Activated CD4-positive, alpha-beta T cell treated with anti-CD3 and anti-CD28 coated beads, Interleukin-10, Interleukin-2, amounts not matched to agents 100 ng/mL and 50 ng/mL, durations not matched to agents 16 hours and 8 hours (primary cell): ENCODE results near the gene PTGS2.
A peak's percentile ranks its signal among the peaks of the same experiment; 100 is the strongest.

Source experiments
- DNase-seq: peaks from one replicate; pipeline ENCODE4 v3.0.0-alpha.2; 2020

The PTGS2 gene

DNA sequence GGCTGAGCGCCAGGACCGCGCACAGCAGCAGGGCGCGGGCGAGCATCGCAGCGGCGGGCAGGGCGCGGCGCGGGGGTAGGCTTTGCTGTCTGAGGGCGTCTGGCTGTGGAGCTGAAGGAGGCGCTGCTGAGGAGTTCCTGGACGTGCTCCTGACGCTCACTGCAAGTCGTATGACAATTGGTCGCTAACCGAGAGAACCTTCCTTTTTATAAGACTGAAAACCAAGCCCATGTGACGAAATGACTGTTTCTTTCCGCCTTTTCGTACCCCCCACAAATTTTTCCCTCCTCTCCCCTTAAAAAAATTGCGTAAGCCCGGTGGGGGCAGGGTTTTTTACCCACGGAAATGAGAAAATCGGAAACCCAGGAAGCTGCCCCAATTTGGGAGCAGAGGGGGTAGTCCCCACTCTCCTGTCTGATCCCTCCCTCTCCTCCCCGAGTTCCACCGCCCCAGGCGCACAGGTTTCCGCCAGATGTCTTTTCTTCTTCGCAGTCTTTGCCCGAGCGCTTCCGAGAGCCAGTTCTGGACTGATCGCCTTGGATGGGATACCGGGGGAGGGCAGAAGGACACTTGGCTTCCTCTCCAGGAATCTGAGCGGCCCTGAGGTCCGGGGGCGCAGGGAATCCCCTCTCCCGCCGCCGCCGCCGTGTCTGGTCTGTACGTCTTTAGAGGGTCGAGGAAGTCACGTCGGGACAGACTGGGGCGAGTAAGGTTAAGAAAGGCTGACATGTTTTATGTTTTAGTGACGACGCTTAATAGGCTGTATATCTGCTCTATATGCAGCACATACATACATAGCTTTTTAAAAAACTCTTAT, at the start of gene PTGS2:
Gene PTGS2, minus strand, starts transcription at position 179 of the 817 bp plus-strand sequence. Its CDS starts 133 bp downstream, at position 46.
- peak; percentile 68 for DNase-seq

DNA sequence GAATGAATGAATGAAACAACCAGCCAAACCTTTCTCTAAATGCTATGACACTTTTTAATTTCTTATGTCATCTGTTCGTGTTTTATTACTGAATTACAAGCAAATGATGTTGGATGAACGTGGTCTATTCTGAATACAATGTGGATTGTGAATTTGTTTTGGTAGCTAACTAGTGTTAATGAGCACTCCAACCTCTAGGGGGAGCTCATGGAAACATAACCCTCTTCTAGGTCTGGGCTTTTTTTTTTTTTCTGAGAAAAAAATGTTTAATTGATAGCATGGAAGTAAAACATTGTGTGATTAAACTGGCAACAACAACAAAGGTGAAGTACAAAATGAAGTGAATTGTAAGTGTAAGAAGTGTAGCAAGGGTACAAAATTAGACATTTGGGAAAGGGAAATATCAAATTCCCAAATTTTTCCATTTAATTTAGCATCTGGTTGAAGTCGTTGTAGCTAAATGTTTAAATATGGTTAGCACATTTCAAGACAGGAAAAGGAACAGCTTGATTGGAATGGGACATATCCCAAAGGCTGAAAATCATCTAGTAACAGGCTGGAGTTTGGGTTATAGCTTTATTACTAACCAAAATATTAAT, 42.6 kb upstream of the PTGS2 start:
- peak; percentile 63 for DNase-seq

DNA sequence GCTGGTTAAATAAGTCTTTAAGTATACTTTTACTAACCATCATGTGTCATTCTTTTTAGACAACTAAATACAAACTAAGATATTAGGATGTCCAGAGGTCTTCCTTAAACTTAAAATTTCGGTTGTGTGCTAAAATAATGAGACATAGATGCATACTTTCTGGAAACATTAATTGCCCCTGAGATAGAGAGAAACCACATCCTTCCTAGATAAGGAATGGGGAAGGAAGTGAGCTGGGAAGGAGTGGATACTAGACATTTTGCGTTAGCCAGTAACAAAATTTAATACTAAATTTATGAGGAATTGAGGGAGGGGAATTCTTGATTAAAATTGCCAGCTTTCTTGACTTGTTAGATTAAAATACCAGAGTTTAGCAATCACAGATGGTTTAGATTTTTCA, 37.1 kb upstream of the PTGS2 start:
- DNase-seq = no peak

DNA sequence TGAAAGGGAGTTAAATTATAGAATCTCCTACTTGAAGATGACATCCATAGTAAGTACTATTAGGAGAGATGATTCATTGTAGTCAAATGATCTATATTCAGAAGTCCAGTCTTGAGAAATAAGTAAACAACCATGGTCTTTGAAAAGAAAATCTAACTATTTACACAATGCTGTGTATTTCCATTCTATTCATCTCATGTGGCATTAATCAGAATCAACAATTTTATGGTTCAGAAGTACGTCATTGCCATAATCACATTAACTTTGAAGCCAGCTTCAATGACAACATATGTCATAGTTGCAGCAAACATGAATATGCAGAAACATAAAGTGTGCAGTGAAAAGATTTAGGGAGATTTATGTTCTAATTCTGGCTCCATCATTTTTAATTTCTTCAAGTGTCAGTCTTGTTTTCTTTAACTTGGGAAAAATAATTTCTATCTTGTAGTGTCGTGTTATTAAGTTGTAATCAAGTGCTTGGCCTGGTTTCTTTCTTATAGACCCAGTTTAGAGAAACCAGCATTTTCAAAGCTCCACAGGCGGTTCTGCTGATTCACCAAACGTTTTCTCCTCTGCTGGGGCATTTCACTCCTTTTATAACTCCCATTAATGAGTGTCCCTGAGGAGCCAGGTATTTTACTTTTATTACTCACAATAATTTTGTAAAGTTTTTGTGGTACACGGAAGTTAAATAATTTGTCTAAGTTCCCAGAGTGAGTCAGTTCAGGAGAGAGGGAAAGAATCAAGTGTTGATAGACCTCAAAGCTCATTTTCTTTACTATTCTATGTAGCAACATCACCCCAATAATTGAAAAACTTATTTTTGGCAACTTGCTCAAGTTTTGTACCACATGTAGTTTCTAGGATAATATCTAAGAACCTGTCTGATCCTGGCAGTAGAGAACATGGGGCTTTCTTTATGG, 35.9 kb upstream of the PTGS2 start:
- DNase-seq = no peak

DNA sequence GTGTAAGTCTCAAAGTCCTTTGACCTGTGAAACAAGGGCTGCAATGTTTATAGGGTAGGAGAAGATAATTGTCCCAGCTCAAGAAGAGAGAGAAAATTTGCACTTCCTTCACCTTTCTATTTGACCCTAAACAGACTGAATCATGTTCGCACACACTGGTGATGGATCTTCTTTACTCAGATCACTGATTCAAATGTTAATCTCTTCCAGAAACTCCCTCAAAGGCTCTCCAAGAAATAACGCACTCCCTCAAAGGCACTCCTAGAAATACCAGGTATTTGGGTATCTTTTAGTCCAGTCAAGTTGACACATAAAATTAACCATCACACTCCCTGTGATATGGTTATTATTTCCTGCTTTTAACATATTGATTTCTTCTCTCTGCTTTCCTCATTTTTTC, 30.5 kb upstream of the PTGS2 start:
- no peak for DNase-seq

DNA sequence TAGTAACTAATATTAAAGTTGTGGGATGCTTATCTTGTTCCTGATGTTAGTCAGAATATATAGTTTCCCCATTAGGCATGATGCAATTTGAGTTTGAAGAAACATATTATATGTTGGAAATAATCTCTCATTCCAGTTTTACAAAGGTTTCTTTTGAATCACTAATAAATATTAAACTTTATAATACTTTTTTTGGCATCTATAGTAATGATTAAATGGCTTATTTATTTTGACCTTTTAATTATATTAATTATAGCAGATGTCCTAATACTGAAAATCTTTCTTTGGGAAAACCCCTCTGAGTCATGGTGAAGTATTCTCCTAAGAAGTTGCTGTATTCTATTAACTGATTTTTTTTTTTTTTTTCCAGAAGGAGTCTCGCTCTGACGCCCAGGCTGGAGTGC, 28.5 kb upstream of the PTGS2 start:
- DNase-seq = no peak

DNA sequence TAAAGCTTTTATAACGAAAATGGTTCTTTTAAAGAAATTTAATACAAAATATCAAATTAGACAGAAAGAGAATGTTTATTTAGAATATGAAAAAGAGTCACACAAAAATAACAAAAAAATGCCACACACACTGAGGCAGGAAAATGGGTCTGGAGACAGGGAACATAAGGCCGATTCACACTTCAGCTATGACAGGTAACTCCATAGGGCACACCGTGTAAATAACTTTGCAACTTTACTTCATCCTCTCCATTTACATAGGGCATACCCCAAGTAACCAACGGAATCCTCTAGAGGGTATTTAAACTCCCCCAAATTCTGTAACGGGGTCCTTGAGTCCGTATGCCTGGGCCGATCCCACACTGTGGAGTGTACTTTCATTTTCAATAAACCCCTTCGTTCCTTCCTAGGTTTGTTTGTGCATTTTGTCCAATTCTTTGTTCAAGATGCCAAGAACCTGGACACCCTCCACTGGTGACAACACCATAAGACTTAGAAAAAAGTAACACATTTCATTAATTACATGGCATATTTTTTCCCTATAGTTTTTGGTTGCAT, 23.1 kb upstream of the PTGS2 start:
- no peak for DNase-seq

DNA sequence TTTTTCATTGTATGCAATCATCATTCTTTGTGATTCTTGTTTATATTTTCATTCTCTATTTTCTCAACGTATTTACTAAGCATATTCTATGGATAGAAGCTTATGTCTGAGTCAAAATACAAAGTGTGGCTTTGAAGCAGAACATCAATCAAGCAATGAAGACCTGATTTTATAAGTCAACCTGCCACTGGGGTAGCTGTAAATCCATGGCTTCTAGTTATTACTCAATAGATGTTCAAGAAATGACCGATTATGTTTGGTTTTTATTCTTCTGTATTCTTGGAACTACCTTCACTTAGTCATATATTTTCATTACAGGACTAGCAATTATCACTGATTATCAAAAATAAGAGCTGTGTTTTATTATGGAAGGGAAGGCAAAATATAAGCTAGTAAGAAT, 20.5 kb upstream of the PTGS2 start:
- peak; percentile 65 for DNase-seq

DNA sequence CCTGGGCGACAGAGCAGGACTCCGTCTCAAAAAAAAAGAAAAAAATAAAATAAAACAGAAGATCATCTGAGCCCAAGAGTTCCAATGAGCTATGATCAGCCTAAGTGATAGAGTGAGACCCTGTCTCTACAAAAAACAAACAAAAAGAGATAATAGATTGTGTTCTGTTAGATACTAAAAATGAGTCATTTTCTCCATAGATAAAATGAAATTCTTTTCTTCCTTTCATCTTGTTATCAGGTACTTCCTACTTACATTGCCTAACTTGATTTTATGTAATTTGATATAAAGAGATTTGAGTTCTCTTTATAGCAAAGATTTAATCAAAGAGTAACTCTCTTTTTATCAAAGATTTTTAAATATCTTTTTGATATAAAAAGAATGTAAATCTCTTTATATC, 19.3 kb upstream of the PTGS2 start:
- no peak for DNase-seq

DNA sequence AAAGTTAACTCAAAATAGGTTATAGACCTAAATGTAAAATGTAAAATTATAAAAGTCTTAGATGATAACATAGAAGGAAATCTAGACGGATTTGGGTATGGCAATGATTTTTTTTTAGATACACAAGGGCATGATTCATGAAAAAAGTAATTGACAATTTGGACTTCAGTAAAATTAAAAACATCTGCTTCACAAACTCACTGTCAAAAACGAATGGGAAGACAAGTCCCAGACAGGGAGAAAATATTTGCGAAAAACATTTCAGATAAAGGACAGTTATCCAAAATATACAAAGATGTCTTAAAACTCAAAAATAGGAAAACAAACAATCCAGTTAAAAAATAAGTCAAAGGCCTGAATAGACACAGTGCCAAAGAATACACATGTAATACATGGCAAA, 9.7 kb upstream of the PTGS2 start:
- DNase-seq = no peak

DNA sequence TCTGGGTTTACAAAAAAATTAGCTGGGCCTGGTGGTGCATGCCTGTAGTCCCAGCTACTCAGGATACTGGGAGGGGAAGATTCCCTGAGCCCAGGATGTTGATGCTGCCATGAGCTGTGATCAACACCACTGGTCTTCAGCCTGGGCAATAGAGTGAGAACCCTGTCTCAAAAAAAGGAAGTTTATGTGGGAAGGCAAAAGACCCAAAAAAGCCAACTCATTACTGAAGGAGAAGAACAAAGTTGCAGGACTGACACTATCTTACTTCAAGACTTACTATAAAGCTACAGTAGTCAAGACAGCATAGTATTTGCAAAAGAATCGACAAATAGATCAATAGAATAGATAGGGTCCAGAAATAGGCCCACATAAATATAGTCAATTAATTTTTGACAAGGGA, 9.2 kb upstream of the PTGS2 start:
- DNase-seq = no peak

DNA sequence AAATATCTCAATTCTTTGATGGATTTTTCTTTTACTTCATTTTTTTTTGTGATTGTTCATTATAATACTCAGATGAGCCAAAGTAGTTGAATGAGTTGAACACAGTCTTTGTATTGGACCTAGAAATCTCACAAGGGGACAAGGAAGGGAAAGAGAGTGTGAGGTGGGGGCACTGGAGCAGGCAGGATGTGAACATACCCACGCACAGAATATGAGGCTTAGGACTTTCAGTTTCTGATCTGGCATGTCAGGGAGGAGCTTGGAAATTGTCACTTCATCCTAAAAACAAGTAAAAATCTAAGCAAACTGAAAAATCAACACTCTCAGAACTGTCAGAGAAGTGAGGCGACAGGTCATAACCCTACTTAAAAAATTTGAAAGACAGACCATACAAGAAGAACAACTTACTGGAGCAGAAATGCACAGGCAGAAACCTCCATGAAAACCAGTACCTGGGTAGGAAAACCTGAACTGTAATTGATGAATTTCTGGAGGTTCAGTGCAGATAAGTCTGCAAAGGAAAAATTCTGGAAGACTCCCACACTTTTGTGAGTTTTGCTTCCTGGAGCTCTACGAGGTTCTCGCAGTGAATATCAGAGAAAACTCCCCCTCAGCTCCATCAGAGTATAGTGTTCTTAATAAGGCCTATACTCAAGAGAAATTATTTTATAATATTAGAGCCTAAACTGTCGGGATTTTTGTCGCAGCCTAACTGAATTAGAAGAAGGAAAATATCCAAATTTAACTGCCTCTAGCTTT, 3.6 kb upstream of the PTGS2 start:
- DNase-seq = no peak

DNA sequence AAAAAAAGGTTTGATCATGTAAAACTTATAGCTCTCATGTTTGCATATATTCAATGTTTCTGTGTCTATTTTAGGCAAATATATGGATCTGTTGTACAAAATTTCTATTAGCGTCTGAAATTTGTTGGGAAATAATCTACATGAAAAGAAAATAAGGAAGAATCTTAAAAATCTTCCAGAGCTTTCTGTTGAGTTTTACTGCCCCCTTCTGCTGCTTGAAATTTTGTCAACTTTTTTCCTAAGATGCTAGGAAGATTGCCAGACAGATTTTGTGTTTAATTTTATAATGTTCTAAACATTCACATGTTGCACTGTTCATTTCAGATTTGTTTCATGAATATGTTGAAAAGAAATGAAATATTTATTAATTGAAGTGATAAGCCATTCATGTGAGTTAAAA, 2.5 kb upstream of the PTGS2 start:
- no peak for DNase-seq

DNA sequence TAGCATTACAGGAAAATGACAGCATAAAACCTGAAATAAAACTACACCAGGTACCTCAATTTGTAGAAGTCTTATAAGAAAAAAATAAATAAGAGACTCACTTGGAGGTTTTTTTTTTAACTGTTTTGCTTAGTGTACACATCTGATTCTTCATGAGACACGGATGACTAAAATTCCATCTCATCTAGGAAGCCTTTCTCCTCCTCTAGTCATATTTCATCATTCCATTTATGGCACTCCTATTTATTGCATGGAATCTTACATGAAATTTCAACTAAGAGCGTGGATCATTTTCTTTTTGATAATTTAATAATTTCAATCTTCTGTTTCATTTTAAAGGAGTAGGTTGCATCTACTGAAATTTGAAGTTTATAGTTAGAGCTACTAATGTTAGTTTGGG, 1.6 kb upstream of the PTGS2 start:
- DNase-seq = no peak

DNA sequence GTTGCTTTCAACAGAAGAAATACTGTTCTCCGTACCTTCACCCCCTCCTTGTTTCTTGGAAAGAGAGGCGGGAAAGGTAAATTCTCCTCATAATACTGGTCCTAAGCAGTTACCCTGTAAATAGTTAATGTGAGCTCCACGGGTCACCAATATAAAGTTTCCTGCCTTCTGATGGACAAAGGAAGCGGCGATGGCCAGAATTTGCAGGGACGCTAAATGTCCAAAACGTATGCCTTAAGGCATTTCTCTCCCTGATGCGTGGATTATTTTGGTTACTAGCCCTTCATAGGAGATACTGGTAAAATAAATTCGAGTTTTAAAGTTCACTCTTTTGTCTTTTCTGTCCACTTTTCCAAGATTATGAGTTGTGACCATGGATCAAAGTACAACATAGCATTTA, 898 bp upstream of the PTGS2 start:
- DNase-seq = no peak

DNA sequence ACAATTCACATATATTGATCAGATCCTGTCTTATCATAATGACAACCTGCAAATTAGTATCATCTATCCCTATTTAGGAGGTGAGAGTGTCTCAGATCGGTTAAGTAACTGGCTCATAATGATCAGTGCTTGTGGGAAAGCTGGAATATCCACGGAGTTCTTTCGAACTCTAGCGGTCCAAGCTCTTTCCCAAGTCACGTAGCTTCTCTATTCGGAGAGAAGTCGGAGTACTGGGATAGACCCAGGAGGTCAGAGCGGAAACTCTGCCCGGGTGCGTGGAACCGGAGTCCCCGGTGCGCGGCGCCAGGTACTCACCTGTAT, 339 bp downstream of the PTGS2 start:
- no peak for DNase-seq

DNA sequence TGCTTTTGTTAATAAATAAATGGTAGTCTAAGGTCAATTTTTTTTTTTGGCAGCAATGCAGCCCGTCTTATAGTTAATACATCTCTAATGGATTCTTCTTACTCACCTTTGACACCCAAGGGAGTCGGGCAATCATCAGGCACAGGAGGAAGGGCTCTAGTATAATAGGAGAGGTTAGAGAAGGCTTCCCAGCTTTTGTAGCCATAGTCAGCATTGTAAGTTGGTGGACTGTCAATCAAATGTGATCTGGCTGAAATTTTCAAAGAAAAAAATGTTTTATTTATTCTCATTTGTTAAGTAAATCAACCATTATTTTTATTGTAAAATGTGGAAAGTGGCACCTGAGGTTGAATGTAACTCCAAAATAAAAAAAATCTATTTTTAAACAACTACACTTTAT, 2.1 kb downstream of the PTGS2 start:
- DNase-seq = no peak

DNA sequence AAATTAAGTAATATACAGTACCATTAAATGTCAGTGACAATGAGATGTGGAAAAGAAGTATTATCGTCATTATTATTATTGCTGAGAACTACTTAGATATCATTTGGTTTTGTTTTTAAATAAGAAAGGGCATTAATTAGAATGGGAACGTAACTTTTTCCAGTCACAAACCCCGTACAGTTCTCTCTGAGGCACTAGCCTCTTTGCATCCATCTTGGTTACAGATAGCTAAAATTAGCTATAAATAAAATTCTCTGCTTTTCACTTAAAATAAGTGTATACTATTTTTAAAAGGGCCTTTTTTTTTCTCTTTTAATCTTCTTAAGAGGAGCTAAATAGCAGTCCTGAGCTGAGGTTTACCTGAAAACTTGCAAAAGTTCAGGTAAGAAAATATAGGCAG, 7.6 kb downstream of the PTGS2 start:
- no peak for DNase-seq

DNA sequence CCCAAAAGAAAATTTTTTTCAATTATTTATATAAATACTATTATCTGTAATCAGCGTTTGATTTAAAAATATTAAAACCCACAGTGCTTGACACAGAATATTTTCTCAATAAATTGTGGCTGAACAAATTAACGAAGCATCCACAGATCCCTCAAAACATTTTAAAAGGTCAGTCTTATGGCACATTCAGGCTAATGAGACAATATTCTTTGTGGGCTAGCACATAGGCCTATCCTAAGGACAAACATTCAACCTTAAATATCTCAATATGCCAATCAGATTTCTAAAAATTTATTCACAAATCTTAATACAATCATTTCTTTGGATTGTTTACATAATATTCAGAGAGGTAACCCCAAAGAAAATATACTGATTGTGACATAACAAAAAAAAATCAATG, 8.1 kb downstream of the PTGS2 start:
- DNase-seq = no peak

DNA sequence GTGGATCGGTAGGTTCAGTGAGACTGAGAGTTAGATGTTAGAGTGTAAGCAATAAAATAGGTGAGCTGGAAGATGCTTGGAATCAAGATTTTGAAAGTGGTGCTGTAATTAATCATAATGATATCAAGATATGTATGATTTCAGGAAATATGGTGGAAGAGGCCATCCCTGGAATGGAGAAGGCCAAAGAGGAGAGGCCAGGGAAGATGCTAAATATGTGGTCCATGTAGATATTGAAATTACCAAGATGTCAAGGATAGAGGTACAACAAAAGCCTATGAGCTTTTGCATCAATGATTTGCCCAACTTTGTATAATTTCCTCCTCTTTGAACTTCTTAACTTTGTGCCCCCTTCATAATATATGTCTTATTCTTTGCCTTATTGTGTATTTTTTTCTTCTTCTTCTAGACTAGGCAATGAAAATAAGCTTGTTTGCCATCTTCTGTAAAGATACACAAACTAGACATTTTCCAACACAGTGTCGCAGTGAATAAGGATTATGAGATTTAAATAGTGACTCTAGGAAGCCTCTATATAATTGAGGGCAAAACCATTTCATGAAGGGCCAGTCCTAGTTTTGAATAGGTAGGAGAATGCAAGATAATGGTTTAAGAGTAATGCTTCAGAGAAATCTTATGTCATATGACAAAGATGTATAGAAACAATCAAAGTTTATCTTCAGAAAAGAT, 8.9 kb downstream of the PTGS2 start:
- DNase-seq = no peak

DNA sequence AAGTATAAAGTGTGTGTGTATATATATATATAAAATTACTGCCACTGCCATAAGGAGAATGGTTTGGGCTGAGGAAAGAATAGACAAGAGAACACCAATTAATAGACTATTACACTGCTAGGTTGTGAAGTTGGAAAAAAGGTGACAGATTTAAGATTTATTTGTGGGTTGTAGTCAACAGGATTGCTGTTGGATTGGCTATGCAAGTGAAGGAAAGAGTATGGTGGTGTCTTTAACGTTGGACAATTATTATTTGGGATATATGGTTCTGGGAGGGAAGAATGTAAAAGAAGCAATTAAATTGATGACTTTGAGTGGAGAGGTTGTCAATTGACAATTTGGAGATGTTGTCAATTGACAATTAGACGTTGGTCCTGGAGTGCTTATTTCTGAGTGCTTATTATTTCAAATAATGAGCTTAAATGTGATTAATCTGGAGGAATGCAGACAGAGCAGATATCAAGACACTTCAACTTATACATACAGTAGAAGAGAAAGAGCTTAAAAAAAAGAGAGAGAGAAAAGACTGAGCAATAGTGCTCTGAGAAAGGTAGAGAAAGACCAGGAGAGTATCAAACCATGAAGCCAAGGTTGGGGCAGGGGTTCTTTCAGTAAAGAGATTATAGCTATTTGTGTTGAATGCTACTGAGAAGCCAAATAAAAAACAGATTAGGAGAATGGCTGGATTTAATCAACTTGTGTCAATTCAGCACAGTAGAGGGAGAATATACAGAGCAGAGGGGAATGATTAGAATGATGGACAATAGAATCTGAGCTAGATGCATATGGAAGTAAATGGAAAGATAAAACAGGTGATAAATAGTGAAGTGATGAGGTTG, 9.7 kb downstream of the PTGS2 start:
- no peak for DNase-seq
